Neutrophil (primary cell): ENCODE data around the gene RPLP1.

Experiments
- H3K27ac ChIP-seq: fragments of 200-600 bp; sonication (generic); 2 replicates; pipeline ENCODE4 v1.5.1; 2016; ENCODE audit warnings: mild to moderate bottlenecking, moderate library complexity
- H3K27me3 ChIP-seq: fragments of 200-600 bp; sonication (generic); 2 replicates; pipeline ENCODE4 v1.6.0; 2016; ENCODE audit warnings: mild to moderate bottlenecking
- H3K36me3 ChIP-seq: fragments of 200-600 bp; sonication (generic); 2 replicates; pipeline ENCODE4 v1.5.1; 2017
- H3K4me1 ChIP-seq, 2 experiments: fragments of 200-600 bp in 1 of 2; sonication (generic) in 1 of 2; 1 replicate in 1 of 2; 2 replicates in 1 of 2; pipeline versions ENCODE4 v1.5.1 to v1.6.1; 2013 to 2016; ENCODE audit warnings: low read depth in 1 of 2, low read length in 1 of 2, mild to moderate bottlenecking in 1 of 2, moderate library complexity in 1 of 2; ENCODE audit not compliant: control insufficient read depth in 1 of 2, insufficient read depth in 1 of 2
- H3K4me3 ChIP-seq, 2 experiments: fragments of 200-600 bp in 1 of 2; sonication (generic) in 1 of 2; 1 replicate in 1 of 2; 2 replicates in 1 of 2; pipeline ENCODE4 v1.5.1; 2013 to 2016; ENCODE audit warnings: low read depth in 1 of 2, low read length in 1 of 2, mild to moderate bottlenecking in 1 of 2, moderate library complexity in 1 of 2
- H3K9me3 ChIP-seq: fragments of 200-600 bp; sonication (generic); 2 replicates; pipeline ENCODE4 v1.5.1; 2016
- CTCF ChIP-seq: fragments of 200-600 bp; sonication (generic); IDR thresholded peaks from 2 replicates; pipeline ENCODE4 v1.5.1; 2016; ENCODE audit warnings: antibody characterized with exemption

Gene RPLP1

GRCh38 chr15:69457304-69458280, 5.0 kb downstream of the RPLP1 start:
- peaks cover 10% of the 10 kb centered on the region for H3K36me3 ChIP-seq
- H3K9me3 ChIP-seq = no peaks in the 10 kb centered on the region
- peaks cover 27 to 29% of the 10 kb centered on the region in 2 experiments for H3K4me1 ChIP-seq
- no peak for TF ChIP-seq CTCF
- no peak overlapping the region for H3K4me3 ChIP-seq
- H3K27me3 ChIP-seq = no peaks in the 10 kb centered on the region
- H3K27ac ChIP-seq = no peak overlapping the region

GRCh38 chr15:69459066-69459465, 6.4 kb downstream of the RPLP1 start:
- Histone ChIP-seq H3K36me3 (peaks cover 10% of the 10 kb centered on the region), H3K27ac (no peak overlapping the region), H3K4me1 (peaks cover 25 to 26% of the 10 kb centered on the region in 2 experiments), H3K4me3 (no peak overlapping the region), H3K9me3 (no peaks in the 10 kb centered on the region), H3K27me3 (no peaks in the 10 kb centered on the region)
- no peak for TF ChIP-seq CTCF

- Histone ChIP-seq H3K36me3 (peaks cover 10% of the 10 kb centered on the region), H3K27me3 (no peaks in the 10 kb centered on the region), H3K4me1 (peaks cover 15% of the 10 kb centered on the region in 2 experiments), H3K27ac (no peak overlapping the region), H3K9me3 (no peaks in the 10 kb centered on the region), H3K4me3 (no peak overlapping the region)
- TF ChIP-seq CTCF = no peak
Observed at GRCh38 chr15:69460481-69460880, 7.9 kb downstream of the RPLP1 start.

GRCh38 chr15:69462030-69462492, 9.4 kb downstream of the RPLP1 start:
- H3K4me3 ChIP-seq = peak overlapping the region; percentile 75 to 84
- no peak for TF ChIP-seq CTCF
- H3K27me3 ChIP-seq = no peaks in the 10 kb centered on the region
- peak overlapping the region; percentile 68 for H3K27ac ChIP-seq
- no peaks in the 10 kb centered on the region for H3K9me3 ChIP-seq
- peaks cover 15% of the 10 kb centered on the region in 2 experiments for H3K4me1 ChIP-seq
- H3K36me3 ChIP-seq = no peaks in the 10 kb centered on the region

- Histone ChIP-seq H3K27ac (peak overlapping the region; percentile 68), H3K36me3 (no peaks in the 10 kb centered on the region), H3K27me3 (no peaks in the 10 kb centered on the region), H3K9me3 (no peaks in the 10 kb centered on the region), H3K4me1 (peaks cover 15% of the 10 kb centered on the region in 2 experiments), H3K4me3 (peak overlapping the region; percentile 75 to 84)
- peak; percentile 88 for TF ChIP-seq CTCF
Observed at GRCh38 chr15:69462493-69463181, 10.0 kb downstream of the RPLP1 start.
